IMR-90 (cell line): ENCODE results near the gene TBCK. TPM values are rescaled to one million over a fixed set of nuclear protein-coding genes. Genes with fewer than 3 reads are reported as not detected.

ENCODE experiments used
- ATAC-seq: fragments of 200-7000 bp; cut with Tn5 transposase; 2 replicates; pipeline ENCODE4 v1.9.1; 2020; ENCODE audit warnings: low read depth, mild to moderate bottlenecking, moderate library complexity
- BruUV-seq: library from RNA; stranded (reverse); fragments of 400-500 nt; replicated peaks from 2 replicates; lab custom pipeline; 2021; lab: Mats Ljungman, UMichigan
- CTCF ChIA-PET: fragments of 300-600 bp; formaldehyde crosslinking; extraction: SDS; loops from one replicate; lab custom pipeline; 2021; ENCODE audit warnings: antibody characterized with exemption; lab: Yijun Ruan, JAX
- POLR2A ChIA-PET: fragments of 300-600 bp; sonication (Branson Sonifier 250); formaldehyde crosslinking; loops from one replicate; lab custom pipeline; 2022; ENCODE audit warnings: antibody characterized with exemption; ENCODE audit not compliant: unreplicated experiment; lab: Charles Lee
- DNase-seq: peaks from one replicate; pipeline ENCODE4 v3.0.0; 2013
- H2AFZ ChIP-seq: replicated peaks from 2 replicates; pipeline ENCODE3; 2013; ENCODE audit warnings: low read length, mild to moderate bottlenecking; ENCODE audit not compliant: poor library complexity
- H2AK5ac ChIP-seq: 2 replicates; pipeline ENCODE4 v1.6.1; 2013; ENCODE audit warnings: low read depth, low read length, inconsistent platforms
- H2AK9ac ChIP-seq: replicated peaks from 2 replicates; pipeline ENCODE3; 2013; ENCODE audit warnings: mild to moderate bottlenecking, low read depth, low read length, moderate library complexity; ENCODE audit not compliant: poor library complexity
- H2BK120ac ChIP-seq: 2 replicates; pipeline ENCODE4 v1.6.1; 2013; ENCODE audit warnings: low read depth, low read length, inconsistent platforms
- H2BK15ac ChIP-seq: 3 replicates; pipeline ENCODE4 v1.6.1; 2013; ENCODE audit warnings: low read depth, low read length, inconsistent platforms
- H2BK20ac ChIP-seq: 2 replicates; pipeline ENCODE4 v1.6.1; 2013; ENCODE audit warnings: low read depth, mild to moderate bottlenecking, inconsistent platforms, low read length, moderate library complexity
- H2BK5ac ChIP-seq: 2 replicates; pipeline ENCODE4 v1.6.1; 2013; ENCODE audit warnings: mild to moderate bottlenecking, low read depth, low read length, inconsistent platforms; ENCODE audit not compliant: poor library complexity, severe bottlenecking
- H3K14ac ChIP-seq: replicated peaks from 2 replicates; pipeline ENCODE4 v1.6.1; 2013; ENCODE audit warnings: low read depth, low read length, inconsistent platforms
- H3K18ac ChIP-seq: 2 replicates; pipeline ENCODE4 v1.6.1; 2013; ENCODE audit warnings: low read depth, low read length, control low read depth
- H3K23ac ChIP-seq: 2 replicates; pipeline ENCODE4 v1.6.1; 2013; ENCODE audit warnings: low read depth, low read length, inconsistent platforms
- H3K27ac ChIP-seq: 2 replicates; pipeline ENCODE4 v1.5.1; 2013; ENCODE audit warnings: mild to moderate bottlenecking, control low read depth, low read length; ENCODE audit not compliant: insufficient read depth
- H3K27me3 ChIP-seq: 2 replicates; pipeline ENCODE4 v1.6.1; 2013; ENCODE audit warnings: low read length; ENCODE audit not compliant: control insufficient read depth, insufficient read depth
- H3K36me3 ChIP-seq: 2 replicates; pipeline ENCODE4 v1.6.1; 2013; ENCODE audit warnings: low read length, mixed read lengths; ENCODE audit not compliant: control insufficient read depth, insufficient read depth
- H3K4ac ChIP-seq: 2 replicates; pipeline ENCODE4 v1.6.1; 2013; ENCODE audit warnings: low read depth, low read length, inconsistent platforms
- H3K4me1 ChIP-seq: 2 replicates; pipeline ENCODE4 v1.6.1; 2013; ENCODE audit warnings: low read length, mixed read lengths; ENCODE audit not compliant: control insufficient read depth, insufficient read depth
- H3K4me2 ChIP-seq: 2 replicates; pipeline ENCODE4 v1.6.1; 2013; ENCODE audit warnings: low read depth, mild to moderate bottlenecking, control low read depth, low read length, moderate library complexity
- H3K4me3 ChIP-seq: 2 replicates; pipeline ENCODE4 v1.5.1; 2013; ENCODE audit warnings: low read depth, mild to moderate bottlenecking, control low read depth, low read length, moderate library complexity; ENCODE audit not compliant: insufficient read depth
- H3K56ac ChIP-seq: 2 replicates; pipeline ENCODE4 v1.6.1; 2013; ENCODE audit warnings: low read length, inconsistent platforms; ENCODE audit not compliant: insufficient read depth; ENCODE audit errors: extremely low read depth
- H3K79me1 ChIP-seq, 2 experiments: 2 replicates each; pipeline ENCODE4 v1.6.1; 2013; ENCODE audit warnings: low read length in 2 of 2, inconsistent platforms in 1 of 2, low read depth in 1 of 2
- H3K9ac ChIP-seq: 2 replicates; pipeline ENCODE4 v1.6.1; 2013; ENCODE audit warnings: low read depth, low read length, control low read depth
- H3K9me1 ChIP-seq: 2 replicates; pipeline ENCODE4 v1.6.1; 2013; ENCODE audit warnings: low read length, inconsistent platforms; ENCODE audit not compliant: insufficient read depth
- H3K9me3 ChIP-seq: 2 replicates; pipeline ENCODE4 v1.6.1; 2013; ENCODE audit warnings: low read length; ENCODE audit not compliant: control insufficient read depth, insufficient read depth
- H4K20me1 ChIP-seq: 2 replicates; pipeline ENCODE4 v1.6.1; 2013; ENCODE audit warnings: low read length, inconsistent platforms; ENCODE audit not compliant: insufficient read depth
- H4K5ac ChIP-seq: 2 replicates; pipeline ENCODE4 v1.6.1; 2013; ENCODE audit warnings: mild to moderate bottlenecking, low read depth, low read length, control low read depth
- H4K8ac ChIP-seq, 2 experiments: 2 replicates each; pipeline ENCODE4 v1.6.1; 2013; ENCODE audit warnings: low read depth in 2 of 2, low read length in 2 of 2, control low read depth in 1 of 2, inconsistent platforms in 1 of 2
- H4K91ac ChIP-seq: 2 replicates; pipeline ENCODE4 v1.6.1; 2013; ENCODE audit warnings: low read depth, low read length, inconsistent platforms; ENCODE audit not compliant: insufficient read depth
- BHLHE40 ChIP-seq: fragments of 150-350 bp; IDR thresholded peaks from 2 replicates; pipeline ENCODE4 v1.6.1; 2016; ENCODE audit warnings: mild to moderate bottlenecking, low read depth, low read length
- CTCF ChIP-seq: conservative IDR thresholded peaks from 2 replicates; pipeline ENCODE4 v1.5.1; 2012; ENCODE audit warnings: mild to moderate bottlenecking, low read depth, low read length, improper control_type of control experiment
- ELK1 ChIP-seq: fragments of 150-350 bp; IDR thresholded peaks from 2 replicates; pipeline ENCODE4 v1.6.1; 2016; ENCODE audit warnings: low read depth, mild to moderate bottlenecking, low read length, moderate library complexity, borderline replicate concordance
- FOS ChIP-seq: fragments of 150-350 bp; IDR thresholded peaks from 2 replicates; pipeline ENCODE4 v1.6.1; 2016; ENCODE audit warnings: low read depth, low read length
- MAFK ChIP-seq: IDR thresholded peaks from 2 replicates; pipeline ENCODE4 v1.6.1; 2012; ENCODE audit warnings: low read depth, low read length, improper control_type of control experiment
- MAZ ChIP-seq: IDR thresholded peaks from 2 replicates; pipeline ENCODE4 v1.6.1; 2012; ENCODE audit warnings: low read depth, mild to moderate bottlenecking, low read length, improper control_type of control experiment, moderate library complexity, borderline replicate concordance
- MXI1 ChIP-seq: IDR thresholded peaks from 2 replicates; pipeline ENCODE4 v1.6.1; 2012; ENCODE audit warnings: low read depth, mild to moderate bottlenecking, low read length, moderate library complexity, borderline replicate concordance
- NFE2L2 ChIP-seq: fragments of 150-350 bp; IDR thresholded peaks from 2 replicates; pipeline ENCODE4 v1.6.1; 2016; ENCODE audit warnings: low read depth, mild to moderate bottlenecking, low read length
- RAD21 ChIP-seq: IDR thresholded peaks from 2 replicates; pipeline ENCODE4 v1.6.1; 2012; ENCODE audit warnings: low read length, improper control_type of control experiment
- RCOR1 ChIP-seq: IDR thresholded peaks from 2 replicates; pipeline ENCODE4 v1.6.1; 2012; ENCODE audit warnings: mild to moderate bottlenecking, low read length, improper control_type of control experiment; ENCODE audit not compliant: insufficient replicate concordance
- RFX5 ChIP-seq: IDR thresholded peaks from 2 replicates; pipeline ENCODE4 v1.8.0; 2012; ENCODE audit warnings: low read depth, mild to moderate bottlenecking, low read length, moderate library complexity
- USF2 ChIP-seq: fragments of 150-350 bp; IDR thresholded peaks from 2 replicates; pipeline ENCODE4 v1.6.1; 2017; ENCODE audit warnings: mild to moderate bottlenecking, antibody characterized with exemption, low read length, low read depth
- WGBS, 2 experiments: methylation state at CpG; one replicate each; pipeline versions ENCODE4 v1.1.5 to v1.1.7; 2013; ENCODE audit warnings: missing lambda C conversion rate in 2 of 2; ENCODE audit not compliant: insufficient read length in 1 of 2; ENCODE audit errors: extremely low coverage in 2 of 2; 5-methylcytosine and 5-hydroxymethylcytosine counted together
- dilution Hi-C: fragments of 300-500 bp; cut with HindIII; formaldehyde crosslinking; loops from one replicate; pipeline ENCODE4 v1.14.3; 2018; ENCODE audit warnings: low sequenced_read_pairs; ENCODE audit not compliant: unreplicated experiment
- in situ Hi-C: fragments of 300-500 bp; cut with MboI; formaldehyde crosslinking; loops from 3 replicates; pipeline ENCODE4 v1.14.3; 2019; ENCODE audit warnings: low sequenced_read_pairs, inconsistent platforms, mixed read lengths
- intact Hi-C: fragments of 100-400 bp; cut with micrococcal nuclease; formaldehyde crosslinking; loops from 2 replicates; pipeline ENCODE4 v1.10.0; 2022
- polyA plus RNA-seq, 3 experiments: library from polyadenylated mRNA; depleted of rRNA; stranded (reverse); fragments of >200 nt; gene quantifications; 2 replicates each; pipeline ENCODE4 v1.2.3, GENCODE V29; 2012; ENCODE audit warnings: low replicate concordance in 1 of 3
- total RNA-seq: library from RNA; depleted of rRNA; stranded (reverse); fragments of >200 nt; gene quantifications from 2 replicates; pipeline ENCODE4 v1.2.3, GENCODE V29; 2012

TBCK gene
- total and polyA plus RNA-seq, 2 of the 4 experiments (the other 2 are of a cell fraction): 10.7 to 29.9 TPM

GRCh38 chr4:106114270-106114669 lies 201.7 kb downstream of the TBCK start:
- Histone ChIP-seq H3K4ac (no peak overlapping the region), H3K27me3 (no peaks in the 10 kb centered on the region), H4K91ac (no peak overlapping the region), H2AK9ac (no peak overlapping the region), H3K4me3 (no peak overlapping the region), H2AFZ (no peak overlapping the region), H3K4me1 (no peaks in the 10 kb centered on the region), H4K20me1 (no peaks in the 10 kb centered on the region), H4K5ac (no peak overlapping the region), H3K9ac (no peak overlapping the region), H3K79me1 (no peaks in the 10 kb centered on the region), H2BK5ac (no peak overlapping the region), H3K14ac (no peak overlapping the region), H3K27ac (no peak overlapping the region), H2BK15ac (no peak overlapping the region), H2AK5ac (no peak overlapping the region), H3K9me3 (peaks cover 12% of the 10 kb centered on the region), H3K23ac (no peak overlapping the region), H3K9me1 (no peaks in the 10 kb centered on the region), H2BK120ac (no peak overlapping the region), H3K36me3 (0 out of 2 replicates have a peak, but pooled peaks cover 3% of the 10 kb centered on the region), H4K8ac (no peak overlapping the region), H3K4me2 (no peak overlapping the region), H3K18ac (no peak overlapping the region), H3K56ac (no peak overlapping the region), H2BK20ac (no peak overlapping the region)
- POLR2A ChIA-PET: no interaction called here
- in situ Hi-C loops (no loop called here), intact Hi-C loops (no loop called here), dilution Hi-C loops (no loop called here)
- BruUV-seq: no TSS peak
- ATAC-seq (no peak), DNase-seq (no peak)
- TF ChIP-seq RAD21 (no peak), CTCF (no peak), BHLHE40 (no peak), USF2 (no peak), FOS (no peak), MAZ (no peak), NFE2L2 (no peak), RCOR1 (no peak), RFX5 (no peak), ELK1 (no peak), MAFK (no peak), MXI1 (no peak)
- CTCF ChIA-PET: no interaction called here
- WGBS, 2 experiments: no CpG with 5 or more reads among the region's 8 CpGs
